Measurements from ENCODE around the gene IL7R. TPM values are rescaled to one million over a fixed set of nuclear protein-coding genes. Genes with fewer than 3 reads are reported as not detected.

The IL7R gene
- total RNA-seq, 1 experiment from 2014 or later = not detected

GRCh38 chr5:35922468-35922867, 65.8 kb downstream of the IL7R start:
- no peak overlapping the region for H2BK12ac ChIP-seq (ENCODE audit: insufficient read length, low read depth, low read length)
- no peak overlapping the region for H4K91ac ChIP-seq (ENCODE audit: insufficient read length, low read depth, low read length)
- no peak overlapping the region for H4K5ac ChIP-seq (ENCODE audit: insufficient read length, low read depth, low read length)
- H2BK15ac ChIP-seq (ENCODE audit: low read depth, low read length) = no peak overlapping the region
- no peak overlapping the region for H3K4ac ChIP-seq (ENCODE audit: low read depth, low read length)
- H3K4me3 Mint-ChIP-seq = no peak overlapping the region
- no peak overlapping the region for H3K23ac ChIP-seq (ENCODE audit: insufficient read length, low read depth, low read length)
- H2AK5ac ChIP-seq (ENCODE audit: insufficient read length, low read length) = no peak overlapping the region
- peaks cover 6 to 7% of the 10 kb centered on the region in 2 experiments; a peak in 4 of 5 replicates for H3K9me3 Mint-ChIP-seq
- no peaks in the 10 kb centered on the region for H3K23me2 ChIP-seq (ENCODE audit: insufficient read length, low read depth, low read length, poor library complexity, severe bottlenecking)
- H3K27ac ChIP-seq (ENCODE audit: insufficient read length, low read depth, low read length) = no peak overlapping the region
- no peaks in the 10 kb centered on the region for H4K20me1 ChIP-seq (ENCODE audit: control insufficient read depth, insufficient read depth, insufficient read length)
- no peak overlapping the region for H2AFZ ChIP-seq (ENCODE audit: low read length)
- H3K79me2 ChIP-seq (ENCODE audit: insufficient read depth, low read length) = no peaks in the 10 kb centered on the region
- H2BK5ac ChIP-seq (ENCODE audit: insufficient read length, low read length) = no peak overlapping the region
- H2BK20ac ChIP-seq (ENCODE audit: low read depth, low read length, poor library complexity, severe bottlenecking) = no peak overlapping the region
- H3K27ac Mint-ChIP-seq = no peak overlapping the region
- no peak for TF ChIP-seq CTCF (conservative IDR thresholded peaks at IDR 0.05)
- no peak overlapping the region for H3T11ph ChIP-seq (ENCODE audit: low read length)
- H3K9ac ChIP-seq (ENCODE audit: extremely low read depth, insufficient read length, low read length) = no peak overlapping the region
- no peaks in the 10 kb centered on the region for H3K4me1 ChIP-seq (ENCODE audit: insufficient read depth, low read length)
- DNase-seq = no peak
- peaks cover 7% of the 10 kb centered on the region; the same call in 1 of the 2 replicates for H3K27me3 ChIP-seq (ENCODE audit: insufficient read depth, low read length)
- no peak overlapping the region for H3K56ac ChIP-seq (ENCODE audit: insufficient read length, low read depth, low read length)
- no peaks in the 10 kb centered on the region; a peak in 1 of 7 replicates for H3K36me3 Mint-ChIP-seq (ENCODE audit: insufficient read depth in 1 of 3, low read depth in 3 of 3)
- H3K18ac ChIP-seq (ENCODE audit: insufficient read length, low read depth, low read length) = no peak overlapping the region
- no peak overlapping the region for H3K14ac ChIP-seq (ENCODE audit: insufficient read depth, low read length)
- H3K4me2 ChIP-seq (ENCODE audit: insufficient read depth, insufficient read length, low read length) = no peak overlapping the region
- no peaks in the 10 kb centered on the region for H3K9me3 ChIP-seq (ENCODE audit: control insufficient read depth, low read depth, low read length)
- H2BK120ac ChIP-seq (ENCODE audit: low read depth, low read length, poor library complexity, severe bottlenecking) = no peak overlapping the region
- H3K27me3 Mint-ChIP-seq (ENCODE audit: low read depth) = peaks cover 65% of the 10 kb centered on the region
- WGBS (ENCODE audit: extremely low coverage, insufficient read length, low lambda C conversion rate) = no CpG with 5 or more reads among the region's 7 CpGs
- H3K79me1 ChIP-seq (ENCODE audit: insufficient read depth, low read depth, low read length, poor library complexity, severe bottlenecking) = no peaks in the 10 kb centered on the region
- H3K4me1 Mint-ChIP-seq = peaks cover 6 to 9% of the 10 kb centered on the region in 2 experiments; a peak in 3 of 4 replicates
- H4K8ac ChIP-seq (replicated peaks; ENCODE audit: insufficient read length, low read depth, low read length) = no peak overlapping the region
